CD4-positive, CD25-positive, alpha-beta regulatory T cell (primary cell): Measurements from ENCODE around the gene AOPEP. TPM values are rescaled to one million over a fixed set of nuclear protein-coding genes. Genes with fewer than 3 reads are reported as not detected.

Experiments
- ATAC-seq, 2 donors: fragments of 150-1000 bp; cut with Tn5 transposase; one replicate each; pipeline ENCODE4 v1.10.0; 2021; ENCODE audit warnings: low read depth in 2 of 2, moderate number of reproducible peaks in 2 of 2, moderate library complexity in 1 of 2
- DNase-seq, 3 donors: peaks; one replicate each; pipeline versions ENCODE4 v3.0.0 to v3.0.0-alpha.2; 2012 to 2022; ENCODE audit warnings: mixed read lengths in 1 of 3
- H3K27ac ChIP-seq: one replicate; pipeline ENCODE4 v1.7.0; 2013; ENCODE audit warnings: mild to moderate bottlenecking, low read length; ENCODE audit not compliant: insufficient read depth, poor library complexity, severe bottlenecking
- H3K27me3 ChIP-seq: one replicate; pipeline ENCODE4 v1.7.0; 2013; ENCODE audit warnings: low read length; ENCODE audit not compliant: control insufficient read depth, insufficient read depth
- H3K36me3 ChIP-seq: one replicate; pipeline ENCODE4 v1.7.0; 2013; ENCODE audit warnings: mild to moderate bottlenecking, low read length, moderate library complexity; ENCODE audit not compliant: control insufficient read depth, insufficient read depth
- H3K4me1 ChIP-seq: 2 replicates; pipeline ENCODE4 v1.7.0; 2013; ENCODE audit warnings: mild to moderate bottlenecking, low read length; ENCODE audit not compliant: insufficient read depth, control insufficient read depth, poor library complexity, severe bottlenecking
- H3K4me3 ChIP-seq: one replicate; pipeline ENCODE4 v1.7.0; 2013; ENCODE audit warnings: low read depth, mild to moderate bottlenecking, low read length, moderate library complexity
- H3K9me3 ChIP-seq, 2 experiments: 1 replicate in 1 of 2; 2 replicates in 1 of 2; pipeline ENCODE4 v1.7.0; 2013; ENCODE audit warnings: low read length in 2 of 2, mild to moderate bottlenecking in 1 of 2, moderate library complexity in 1 of 2; ENCODE audit not compliant: control insufficient read depth in 2 of 2
- H3K27ac Mint-ChIP-seq, 3 donors: one replicate each; pipeline ENCODE4 v1.8.0; 2020 to 2022; ENCODE audit warnings: mild to moderate bottlenecking in 3 of 3, mixed read lengths in 3 of 3, moderate library complexity in 2 of 3
- H3K27me3 Mint-ChIP-seq: one replicate; pipeline ENCODE4 v1.8.0; 2022; ENCODE audit warnings: mild to moderate bottlenecking, mixed read lengths
- H3K36me3 Mint-ChIP-seq: one replicate; pipeline ENCODE4 v1.8.0; 2020; ENCODE audit warnings: mixed read lengths
- H3K4me1 Mint-ChIP-seq, 4 donors: one replicate each; pipeline ENCODE4 v1.8.0; 2020 to 2022; ENCODE audit warnings: mixed read lengths in 4 of 4, mild to moderate bottlenecking in 1 of 4
- H3K4me3 Mint-ChIP-seq, 4 donors: one replicate each; pipeline ENCODE4 v1.8.0; 2020 to 2022; ENCODE audit warnings: mild to moderate bottlenecking in 4 of 4, mixed read lengths in 4 of 4, moderate library complexity in 3 of 4
- H3K9me3 Mint-ChIP-seq, 7 donors: one replicate each; pipeline ENCODE4 v1.8.0; 2020 to 2022; ENCODE audit warnings: mixed read lengths in 7 of 7, mild to moderate bottlenecking in 3 of 7, moderate library complexity in 2 of 7
- polyA plus RNA-seq, 4 donors: library from polyadenylated mRNA; unstranded; fragments of 300-500 nt; fragmentation: Illumina TruSeq; gene quantifications; one replicate each; pipeline ENCODE4 v1.2.3, GENCODE V29; 2021
- total RNA-seq: library from RNA; stranded (reverse); gene quantifications from one replicate; pipeline ENCODE4 v1.2.3, GENCODE V29; 2022

Gene AOPEP
- total and polyA plus RNA-seq, 5 donors from 2014 or later, result 4.6 to 12.9 (median 6.4) TPM

GRCh38 chr9:94908583-94909249, 182.2 kb downstream of the AOPEP start:
- DNase-seq, result no peak
- no peaks in the 10 kb centered on the region for H3K27me3 Mint-ChIP-seq
- H3K27me3 ChIP-seq, result no peaks in the 10 kb centered on the region
- no peak overlapping the region for H3K4me3 Mint-ChIP-seq
- no peaks in the 10 kb centered on the region for H3K36me3 Mint-ChIP-seq
- H3K9me3 ChIP-seq, result no peaks in the 10 kb centered on the region
- H3K9me3 Mint-ChIP-seq, result no peaks in the 10 kb centered on the region
- H3K4me1 ChIP-seq, result no peaks in the 10 kb centered on the region
- ATAC-seq, result no peak
- no peak overlapping the region for H3K4me3 ChIP-seq
- no peak overlapping the region for H3K27ac ChIP-seq
- peak overlapping the region in 1 of 3 donors; percentile 56 for H3K27ac Mint-ChIP-seq
- H3K36me3 ChIP-seq, result no peaks in the 10 kb centered on the region
- peaks cover 3 to 8% (median 4%) of the 10 kb centered on the region in 4 donors for H3K4me1 Mint-ChIP-seq

- ATAC-seq (peak in 1 of 2 donors; percentile 50), DNase-seq (peak in 1 of 3 donors; percentile 69)
- Histone ChIP-seq H3K27ac (no peak overlapping the region), H3K4me1 (no peaks in the 10 kb centered on the region), H3K9me3 (no peaks in the 10 kb centered on the region), H3K4me3 (no peak overlapping the region), H3K27me3 (no peaks in the 10 kb centered on the region), H3K36me3 (no peaks in the 10 kb centered on the region)
- Mint-ChIP-seq H3K36me3 (no peaks in the 10 kb centered on the region), H3K9me3 (no peaks in the 10 kb centered on the region), H3K27ac (no peak overlapping the region), H3K4me3 (no peak overlapping the region), H3K4me1 (peaks cover 2 to 8% (median 6%) of the 10 kb centered on the region in 4 donors), H3K27me3 (no peaks in the 10 kb centered on the region)
Measured at GRCh38 chr9:94909250-94909894, 182.9 kb downstream of the AOPEP start.

GRCh38 chr9:94909965-94910730, 183.6 kb downstream of the AOPEP start:
- no peaks in the 10 kb centered on the region for H3K9me3 ChIP-seq
- no peaks in the 10 kb centered on the region for H3K27me3 Mint-ChIP-seq
- H3K4me3 Mint-ChIP-seq, result no peak overlapping the region
- no peaks in the 10 kb centered on the region for H3K9me3 Mint-ChIP-seq
- H3K36me3 ChIP-seq, result no peaks in the 10 kb centered on the region
- H3K4me1 Mint-ChIP-seq, result peaks cover 2 to 8% (median 6%) of the 10 kb centered on the region in 4 donors
- no peak overlapping the region for H3K4me3 ChIP-seq
- H3K27ac ChIP-seq, result no peak overlapping the region
- H3K4me1 ChIP-seq, result no peaks in the 10 kb centered on the region
- H3K36me3 Mint-ChIP-seq, result no peaks in the 10 kb centered on the region
- DNase-seq (no peak), ATAC-seq (no peak)
- H3K27me3 ChIP-seq, result no peaks in the 10 kb centered on the region
- H3K27ac Mint-ChIP-seq, result no peak overlapping the region

- Mint-ChIP-seq H3K4me1 (peaks cover 2 to 8% (median 6%) of the 10 kb centered on the region in 4 donors), H3K4me3 (no peak overlapping the region), H3K27ac (no peak overlapping the region), H3K36me3 (no peaks in the 10 kb centered on the region), H3K27me3 (no peaks in the 10 kb centered on the region), H3K9me3 (no peaks in the 10 kb centered on the region)
- no peak for ATAC-seq
- no peaks in the 10 kb centered on the region for H3K36me3 ChIP-seq
- H3K9me3 ChIP-seq, result no peaks in the 10 kb centered on the region
- no peak overlapping the region for H3K27ac ChIP-seq
- no peaks in the 10 kb centered on the region for H3K4me1 ChIP-seq
- H3K27me3 ChIP-seq, result no peaks in the 10 kb centered on the region
- H3K4me3 ChIP-seq, result no peak overlapping the region
- no peak for DNase-seq
Measured at GRCh38 chr9:94911211-94911610, 184.7 kb downstream of the AOPEP start.

- peaks cover 2 to 8% (median 6%) of the 10 kb centered on the region in 4 donors for H3K4me1 Mint-ChIP-seq
- no peaks in the 10 kb centered on the region for H3K27me3 ChIP-seq
- H3K4me3 ChIP-seq, result no peak overlapping the region
- H3K36me3 Mint-ChIP-seq, result no peaks in the 10 kb centered on the region
- no peaks in the 10 kb centered on the region for H3K36me3 ChIP-seq
- DNase-seq (no peak), ATAC-seq (no peak)
- H3K9me3 ChIP-seq, result no peaks in the 10 kb centered on the region
- H3K27ac Mint-ChIP-seq, result no peak overlapping the region
- no peak overlapping the region for H3K27ac ChIP-seq
- no peaks in the 10 kb centered on the region for H3K9me3 Mint-ChIP-seq
- no peaks in the 10 kb centered on the region for H3K27me3 Mint-ChIP-seq
- no peaks in the 10 kb centered on the region for H3K4me1 ChIP-seq
- H3K4me3 Mint-ChIP-seq, result no peak overlapping the region
Measured at GRCh38 chr9:94911986-94912635, 185.6 kb downstream of the AOPEP start.

GRCh38 chr9:94912700-94913249, 186.3 kb downstream of the AOPEP start:
- no peak for ATAC-seq
- no peak for DNase-seq
- Mint-ChIP-seq H3K4me1 (peaks cover 2 to 8% (median 4%) of the 10 kb centered on the region in 4 donors), H3K27ac (no peak overlapping the region), H3K9me3 (no peaks in the 10 kb centered on the region), H3K36me3 (no peaks in the 10 kb centered on the region), H3K27me3 (no peaks in the 10 kb centered on the region), H3K4me3 (no peak overlapping the region)
- H3K27ac ChIP-seq, result no peak overlapping the region
- no peak overlapping the region for H3K4me3 ChIP-seq
- H3K4me1 ChIP-seq, result no peaks in the 10 kb centered on the region
- no peaks in the 10 kb centered on the region for H3K9me3 ChIP-seq
- H3K27me3 ChIP-seq, result no peaks in the 10 kb centered on the region
- no peaks in the 10 kb centered on the region for H3K36me3 ChIP-seq

- Histone ChIP-seq H3K27me3 (no peaks in the 10 kb centered on the region), H3K4me3 (no peak overlapping the region), H3K27ac (no peak overlapping the region), H3K36me3 (no peaks in the 10 kb centered on the region), H3K4me1 (no peaks in the 10 kb centered on the region), H3K9me3 (no peaks in the 10 kb centered on the region)
- H3K36me3 Mint-ChIP-seq, result no peaks in the 10 kb centered on the region
- no peak overlapping the region for H3K27ac Mint-ChIP-seq
- H3K4me1 Mint-ChIP-seq, result peaks cover 0 to 8% (median 2%) of the 10 kb centered on the region in 4 donors
- DNase-seq, result no peak
- no peak overlapping the region for H3K4me3 Mint-ChIP-seq
- no peak for ATAC-seq
- no peaks in the 10 kb centered on the region for H3K27me3 Mint-ChIP-seq
- no peaks in the 10 kb centered on the region for H3K9me3 Mint-ChIP-seq
Measured at GRCh38 chr9:94913550-94913949, 187.1 kb downstream of the AOPEP start.
